ENCODE results near the gene TSHZ1. TPM values are rescaled to one million over a fixed set of nuclear protein-coding genes. Genes with fewer than 3 reads are reported as not detected.

The TSHZ1 gene
- total RNA-seq, 1 donor, result 13.4 TPM

DNA sequence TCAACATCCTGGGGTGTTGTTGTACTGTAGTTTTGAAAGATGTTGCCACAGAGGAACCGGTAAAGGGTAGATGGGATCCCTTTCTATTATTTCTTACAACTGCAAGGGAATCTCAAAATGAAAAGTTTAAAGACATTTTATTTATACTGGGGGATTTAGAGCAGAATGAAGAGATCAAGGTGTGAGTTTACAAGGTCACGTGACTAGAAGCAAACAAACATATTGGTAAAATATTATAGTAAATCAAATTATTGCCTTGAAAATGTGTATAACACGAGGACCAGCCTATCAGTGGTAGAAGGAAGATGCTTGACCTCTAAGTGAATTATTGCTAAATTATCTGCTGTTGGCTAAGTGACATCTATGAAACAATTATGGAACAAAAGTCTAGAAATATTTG is 119.7 kb downstream of the TSHZ1 start:
- TF ChIP-seq, protein P1, sequence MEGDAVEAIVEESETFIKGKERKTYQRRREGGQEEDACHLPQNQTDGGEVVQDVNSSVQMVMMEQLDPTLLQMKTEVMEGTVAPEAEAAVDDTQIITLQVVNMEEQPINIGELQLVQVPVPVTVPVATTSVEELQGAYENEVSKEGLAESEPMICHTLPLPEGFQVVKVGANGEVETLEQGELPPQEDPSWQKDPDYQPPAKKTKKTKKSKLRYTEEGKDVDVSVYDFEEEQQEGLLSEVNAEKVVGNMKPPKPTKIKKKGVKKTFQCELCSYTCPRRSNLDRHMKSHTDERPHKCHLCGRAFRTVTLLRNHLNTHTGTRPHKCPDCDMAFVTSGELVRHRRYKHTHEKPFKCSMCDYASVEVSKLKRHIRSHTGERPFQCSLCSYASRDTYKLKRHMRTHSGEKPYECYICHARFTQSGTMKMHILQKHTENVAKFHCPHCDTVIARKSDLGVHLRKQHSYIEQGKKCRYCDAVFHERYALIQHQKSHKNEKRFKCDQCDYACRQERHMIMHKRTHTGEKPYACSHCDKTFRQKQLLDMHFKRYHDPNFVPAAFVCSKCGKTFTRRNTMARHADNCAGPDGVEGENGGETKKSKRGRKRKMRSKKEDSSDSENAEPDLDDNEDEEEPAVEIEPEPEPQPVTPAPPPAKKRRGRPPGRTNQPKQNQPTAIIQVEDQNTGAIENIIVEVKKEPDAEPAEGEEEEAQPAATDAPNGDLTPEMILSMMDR (IDR thresholded peaks at IDR 0.05; ENCODE audit: insufficient read depth, low read depth, low read length), result no peak

DNA sequence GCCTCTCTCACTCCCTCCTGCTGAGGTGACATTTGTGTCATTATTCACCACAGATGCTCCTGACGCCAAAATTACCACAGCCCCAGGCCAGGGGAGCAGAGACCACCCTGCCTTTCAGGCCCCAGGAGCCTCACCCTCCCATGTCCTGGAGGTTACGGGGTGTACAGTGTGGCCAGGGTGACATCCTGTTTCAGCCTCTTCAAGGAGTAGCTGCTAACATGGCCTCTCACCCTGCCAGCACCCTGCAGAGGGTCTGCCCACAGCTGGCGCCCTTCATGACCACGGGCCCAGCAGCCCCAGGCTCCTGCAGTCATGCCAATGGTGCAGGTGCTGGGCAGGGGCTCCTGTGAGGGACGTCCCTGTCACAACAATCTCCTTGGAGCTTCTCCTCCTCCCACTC is 124.3 kb downstream of the TSHZ1 start:
- H3K4me3 ChIP-seq (ENCODE audit: low read depth, low read length), result no peak overlapping the region
- TF ChIP-seq, protein P1 (IDR thresholded peaks at IDR 0.05; ENCODE audit: insufficient read depth, low read depth, low read length), result no peak
- no peak for DNase-seq (ENCODE audit: low read depth)

More for the DNA sequence above, 119.7 kb downstream of the TSHZ1 start:
- no peak overlapping the region for H3K4me3 ChIP-seq (ENCODE audit: low read depth, low read length)
- no peak for DNase-seq (ENCODE audit: low read depth)

DNA sequence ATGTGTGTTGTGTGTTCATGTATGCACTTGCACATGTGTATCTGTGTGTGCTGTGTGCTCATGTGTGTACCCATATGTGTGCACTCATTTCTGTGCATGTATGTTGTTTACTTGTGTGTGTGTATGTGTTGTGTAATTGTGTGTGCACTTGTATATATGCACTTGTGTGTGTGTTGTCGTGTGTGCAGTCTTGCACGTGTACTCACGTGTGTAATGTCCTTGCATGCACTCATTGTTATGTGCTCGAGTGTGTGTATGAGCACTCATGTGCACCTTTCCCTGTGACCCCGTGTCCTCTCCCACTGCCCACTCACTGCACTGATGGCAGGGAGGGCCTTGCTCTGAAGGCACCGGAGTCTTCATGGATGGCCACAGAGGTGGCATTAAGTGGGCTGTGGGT is 124.9 kb downstream of the TSHZ1 start:
- TF ChIP-seq, protein P1 (IDR thresholded peaks at IDR 0.05; ENCODE audit: insufficient read depth, low read depth, low read length), result no peak
- DNase-seq (ENCODE audit: low read depth), result no peak
- no peak overlapping the region for H3K4me3 ChIP-seq (ENCODE audit: low read depth, low read length)

DNA sequence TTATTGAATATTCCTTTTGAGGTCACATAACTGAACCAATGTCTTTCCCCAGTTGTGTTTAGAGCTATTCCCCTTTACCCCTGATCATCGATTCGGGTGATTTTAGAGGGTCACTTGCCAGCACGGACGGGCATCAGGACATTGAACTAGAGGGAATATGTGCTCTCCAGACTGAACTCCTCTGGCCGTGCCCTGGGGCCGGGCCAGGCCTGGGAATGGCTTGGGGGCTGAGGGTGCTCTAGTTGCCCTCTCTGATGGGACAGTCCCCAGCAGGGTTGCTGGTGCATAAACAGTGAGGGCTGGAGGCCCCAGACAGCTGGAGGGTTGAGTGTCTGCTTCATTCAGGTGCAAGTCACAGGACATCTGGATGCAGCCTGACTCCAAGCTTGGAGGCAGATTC is 126.2 kb downstream of the TSHZ1 start:
- no peak for DNase-seq (ENCODE audit: low read depth)
- H3K4me3 ChIP-seq (ENCODE audit: low read depth, low read length), result no peak overlapping the region
- TF ChIP-seq, protein P1 (IDR thresholded peaks at IDR 0.05; ENCODE audit: insufficient read depth, low read depth, low read length), result no peak

DNA sequence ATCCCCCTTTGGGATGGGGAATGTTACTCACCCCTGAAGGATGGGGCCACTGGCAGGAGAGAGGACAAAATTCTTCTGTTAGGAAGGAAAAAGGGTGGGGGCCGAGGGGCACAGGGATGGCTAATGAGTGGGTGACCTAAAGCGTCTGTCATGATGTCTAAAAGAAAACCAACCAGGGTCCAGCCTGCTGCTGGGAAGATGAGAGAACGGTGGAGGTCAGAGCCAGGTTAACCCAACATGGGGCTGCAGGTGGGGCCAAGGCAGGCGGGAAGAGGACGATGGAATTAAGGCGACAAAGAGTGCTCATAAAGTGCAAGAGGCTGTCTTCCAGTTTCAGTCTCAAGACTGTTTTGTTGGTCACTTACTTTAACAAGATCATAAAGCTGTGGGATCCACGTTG is 126.8 kb downstream of the TSHZ1 start:
- DNase-seq (ENCODE audit: low read depth), result no peak
- TF ChIP-seq, protein P1 (IDR thresholded peaks at IDR 0.05; ENCODE audit: insufficient read depth, low read depth, low read length), result no peak
- H3K4me3 ChIP-seq (ENCODE audit: low read depth, low read length), result no peak overlapping the region

DNA sequence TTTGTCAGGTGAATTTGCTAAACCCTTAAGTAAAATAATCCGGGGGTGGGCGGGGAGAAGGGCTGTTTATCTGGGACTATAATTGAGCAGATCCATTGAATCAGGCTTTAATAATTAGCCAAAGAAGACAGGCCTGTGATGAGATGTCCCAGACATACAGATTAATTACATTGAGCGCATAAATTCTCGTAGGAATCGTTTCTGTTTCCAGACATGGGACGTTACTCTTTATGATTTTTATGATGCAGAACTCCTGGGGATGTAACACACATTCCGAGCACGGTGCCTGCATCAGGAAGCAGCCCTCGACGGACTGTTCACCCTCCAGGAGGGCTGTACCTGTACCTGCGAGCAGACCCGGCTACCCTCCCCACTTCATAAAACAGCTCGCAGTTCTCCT is 128.0 kb downstream of the TSHZ1 start:
- H3K4me3 ChIP-seq (ENCODE audit: low read depth, low read length), result no peak overlapping the region
- TF ChIP-seq, protein P1 (IDR thresholded peaks at IDR 0.05; ENCODE audit: insufficient read depth, low read depth, low read length), result no peak
- no peak for DNase-seq (ENCODE audit: low read depth)

Other genes starting within 250 kb of the TSHZ1 start
- 11.6 and 12.1 TPM in 2 replicates for gene PTGR3, start 1.7 kb upstream of the TSHZ1 start, total RNA-seq
- not detected in 2 replicates for gene SMIM21, start 216.9 kb downstream of the TSHZ1 start, total RNA-seq

Data from fibroblast of villous mesenchyme (primary cell).